NK-92 (cell line): ENCODE results near the gene INPP5A.

ENCODE experiments used
- DNase-seq: peaks from one replicate; lab custom pipeline; 2025; ENCODE audit not compliant: unreplicated experiment; lab: John Stamatoyannopoulos, UW

The INPP5A gene

DNA sequence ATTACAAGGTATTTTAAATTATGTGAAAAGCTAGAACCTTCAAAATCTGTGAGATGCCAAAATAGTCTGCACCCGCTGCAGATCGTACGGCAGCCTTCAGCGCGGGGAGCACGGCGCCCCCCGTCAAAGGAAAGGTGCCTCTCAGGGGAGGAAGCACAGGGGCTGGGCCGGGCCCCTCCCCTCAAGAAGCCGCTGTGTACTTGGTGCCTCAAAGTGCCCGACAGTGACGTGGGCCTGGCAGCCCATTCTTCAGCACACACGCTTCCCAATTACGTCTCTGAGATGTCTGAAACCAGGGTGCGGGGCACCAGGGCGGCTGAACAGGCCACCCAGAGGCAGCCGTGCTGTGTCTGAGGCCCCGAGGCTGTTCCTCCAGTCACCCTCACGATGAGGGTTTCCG is 116.1 kb downstream of the INPP5A start:
- no peak for DNase-seq

DNA sequence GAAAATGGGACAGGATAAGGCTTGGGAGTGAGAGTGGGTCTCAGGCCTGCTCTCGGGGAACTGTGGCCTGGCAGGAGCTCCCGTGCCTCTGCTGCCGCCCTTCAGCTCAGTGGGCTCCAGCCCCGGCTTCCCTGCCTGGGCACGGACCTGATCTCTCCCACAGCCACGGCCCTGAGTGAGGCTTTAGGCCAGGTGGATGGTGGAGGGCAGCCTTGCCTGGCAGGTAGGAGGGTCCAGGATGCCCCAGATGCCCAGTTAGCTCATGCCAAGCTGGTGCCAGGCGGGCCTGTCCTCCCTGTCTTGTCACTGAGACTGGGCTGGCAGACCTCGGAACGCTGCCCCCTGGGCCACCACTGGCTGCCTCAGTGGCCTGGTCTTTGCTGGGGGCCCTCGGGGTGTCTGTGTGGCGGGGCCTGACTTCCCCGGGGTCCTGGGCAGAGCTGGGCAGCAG is 116.6 kb downstream of the INPP5A start:
- DNase-seq = no peak

- no peak for DNase-seq
Observed at GRCh38 chr10:132654708-132655661, 117.4 kb downstream of the INPP5A start.

- DNase-seq = no peak
Observed at GRCh38 chr10:132655735-132656134, 118.1 kb downstream of the INPP5A start.

DNA sequence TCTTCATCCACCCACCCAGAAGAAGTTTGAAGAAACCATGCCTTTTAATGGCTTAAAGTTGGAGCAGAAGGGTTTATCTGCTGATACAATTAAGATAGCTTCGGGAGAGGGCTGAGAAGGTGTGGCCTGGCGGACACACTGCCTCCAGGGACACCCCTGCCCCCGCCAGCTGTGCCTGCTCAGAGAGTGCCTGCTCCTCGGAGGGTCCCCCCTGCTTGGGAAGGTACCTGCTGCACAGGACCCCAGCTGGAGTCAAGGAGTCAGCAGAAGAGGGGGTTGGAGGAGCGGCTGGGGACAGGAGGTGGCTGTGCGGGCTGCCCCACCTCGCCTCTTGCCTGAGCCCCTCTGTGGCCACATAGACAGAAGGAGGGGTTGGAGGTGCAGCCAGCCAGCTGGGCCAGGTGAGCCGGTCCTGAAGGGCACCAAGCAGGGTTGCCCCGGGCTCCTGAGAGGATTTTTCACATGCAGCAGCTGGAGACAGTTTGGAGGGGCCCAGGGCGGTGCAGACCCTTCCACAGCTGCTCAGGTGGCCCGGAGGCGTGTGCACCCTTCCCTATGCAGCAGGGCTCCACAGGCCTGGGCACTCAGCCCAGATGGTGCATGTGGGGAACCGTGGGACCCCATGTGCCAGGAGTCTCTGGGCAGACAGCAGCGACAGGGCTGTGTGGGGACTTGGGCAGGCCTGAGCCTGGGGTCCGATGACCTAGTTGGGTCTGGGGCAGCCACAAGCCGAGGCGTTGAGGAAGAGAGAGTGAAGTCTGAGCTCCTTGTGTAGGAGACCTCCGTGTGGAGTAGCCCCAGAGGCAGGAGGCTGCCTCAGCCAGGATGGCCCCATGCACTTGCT is 118.9 kb downstream of the INPP5A start:
- no peak for DNase-seq

DNA sequence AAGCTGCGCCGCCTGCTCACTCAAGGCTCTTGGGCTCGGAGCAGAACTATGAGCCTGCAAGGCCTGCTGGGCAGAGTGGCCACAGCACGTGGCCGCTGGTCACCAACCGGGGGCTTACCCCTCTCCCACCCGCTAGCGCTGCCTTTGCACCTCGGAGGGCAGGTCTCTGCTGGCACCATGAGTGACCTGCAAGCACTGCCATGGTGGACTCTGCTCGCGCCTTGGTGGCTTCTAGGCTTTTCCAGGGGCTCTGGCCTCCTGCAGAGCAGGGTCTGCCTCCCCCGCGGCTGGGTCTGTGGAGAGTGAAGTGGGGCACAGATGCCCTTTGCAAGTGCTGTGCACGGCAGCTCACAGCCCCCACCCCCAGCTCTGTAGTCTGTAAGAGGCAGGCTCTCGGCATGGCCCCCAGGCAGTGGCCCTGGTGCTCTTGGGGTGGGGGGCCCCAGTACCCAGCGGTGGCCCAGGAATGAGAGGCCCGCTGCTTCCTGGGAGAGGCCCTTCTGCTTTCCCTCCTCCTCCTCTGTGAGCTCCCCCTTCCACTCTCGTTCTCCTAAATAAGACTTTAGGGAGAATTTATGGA is 119.6 kb downstream of the INPP5A start:
- DNase-seq = no peak

- DNase-seq = no peak
Observed at GRCh38 chr10:132657748-132658147, 120.2 kb downstream of the INPP5A start.

GRCh38 chr10:132658546-132659205 is 121.1 kb downstream of the INPP5A start:
- no peak for DNase-seq

GRCh38 chr10:132659206-132660091 is 121.9 kb downstream of the INPP5A start:
- no peak for DNase-seq

DNA sequence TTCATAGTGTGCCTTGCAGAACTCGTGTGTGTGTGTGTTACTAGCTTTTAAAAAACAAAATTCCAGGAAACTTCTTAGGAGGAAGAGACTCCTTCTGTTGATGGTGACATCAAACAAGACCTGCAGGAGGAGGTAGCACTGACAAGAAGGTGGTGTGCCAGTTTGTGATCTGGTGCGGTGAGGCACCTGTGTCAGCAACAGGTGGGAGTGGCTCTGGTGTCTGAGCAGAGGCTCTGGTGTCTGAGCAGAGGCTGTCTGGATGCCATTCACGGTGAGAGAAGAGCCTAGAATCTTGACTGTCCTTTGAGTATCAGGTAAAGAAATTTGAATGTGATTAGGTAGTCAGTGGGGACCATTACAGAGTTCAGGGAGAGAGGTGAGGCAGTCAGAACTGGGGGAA is 122.8 kb downstream of the INPP5A start:
- DNase-seq = no peak

DNA sequence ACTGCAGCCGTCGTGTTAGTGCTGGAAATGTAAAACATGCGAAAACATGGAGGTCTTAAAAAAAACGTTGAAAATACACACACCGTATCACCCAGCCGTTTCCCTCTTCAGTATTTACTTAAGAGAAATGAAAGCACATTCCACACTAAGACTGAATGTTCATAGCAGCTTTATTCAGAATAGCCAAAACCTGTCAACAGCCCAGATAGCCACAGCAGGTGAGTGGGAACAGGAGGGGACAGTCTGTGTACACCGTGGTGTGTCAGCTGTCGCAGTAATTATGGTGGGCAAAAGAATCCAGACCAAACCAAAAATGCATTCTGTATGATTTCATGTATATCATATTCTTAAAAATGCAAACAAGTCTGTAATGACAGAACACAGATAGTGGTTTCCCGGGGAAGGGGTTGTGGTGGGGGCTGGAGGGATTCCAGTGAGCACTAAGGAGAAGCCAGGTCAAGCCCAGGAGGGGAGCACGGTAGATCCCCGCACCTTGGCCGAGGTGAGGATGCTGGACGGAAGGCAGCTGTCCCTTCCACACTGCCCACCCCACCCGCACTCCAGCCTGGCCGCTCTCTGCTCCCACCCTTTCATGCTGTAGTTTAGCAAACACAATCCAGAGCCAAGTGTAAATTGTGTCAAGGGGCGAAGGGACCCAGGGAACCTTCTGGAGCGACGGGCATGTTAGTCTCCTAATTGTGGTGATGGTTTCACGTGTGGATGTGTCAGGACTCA is 124.8 kb downstream of the INPP5A start:
- DNase-seq = no peak

GRCh38 chr10:132663666-132664365 is 126.2 kb downstream of the INPP5A start:
- no peak for DNase-seq

GRCh38 chr10:132664407-132664806 is 126.8 kb downstream of the INPP5A start:
- no peak for DNase-seq

- DNase-seq = no peak
Observed at GRCh38 chr10:132664883-132665282, 127.3 kb downstream of the INPP5A start.

- DNase-seq = no peak
Observed at GRCh38 chr10:132665946-132666704, 128.5 kb downstream of the INPP5A start.

GRCh38 chr10:132666705-132667341 is 129.2 kb downstream of the INPP5A start:
- no peak for DNase-seq

GRCh38 chr10:132667342-132668047 is 129.9 kb downstream of the INPP5A start:
- no peak for DNase-seq
